ENCODE data around the gene SEC14L6. TPM values are rescaled to one million over a fixed set of nuclear protein-coding genes. Genes with fewer than 3 reads are reported as not detected.

Gene SEC14L6
- total RNA-seq, 2 donors from 2014 or later, result 1.6 to 2.1 TPM

DNA sequence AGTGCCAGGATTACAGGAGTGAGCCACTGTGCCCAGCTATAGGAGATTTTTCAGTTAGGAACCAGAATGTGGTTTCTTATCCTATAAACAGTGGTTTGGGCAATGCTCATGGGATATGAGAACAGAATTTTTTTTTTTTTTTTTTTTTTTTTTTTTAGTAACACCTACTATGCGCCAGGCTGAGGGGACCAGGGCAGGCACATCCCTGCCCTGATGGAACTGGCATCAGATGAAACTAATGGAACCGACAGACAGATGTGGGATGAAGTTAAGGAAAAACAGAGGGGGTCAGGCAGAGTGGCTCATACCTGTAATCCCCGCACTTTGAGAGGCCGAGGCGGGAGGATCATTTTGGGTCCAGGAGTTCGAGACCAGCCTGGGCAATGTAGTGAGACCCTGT is 45.9 kb downstream of the SEC14L6 start:
- Mint-ChIP-seq H3K4me3 (no peak overlapping the region), H3K27ac (no peak overlapping the region), H3K27me3 (ENCODE audit: insufficient read depth) (peaks cover 21% of the 10 kb centered on the region), H3K9me3 (no peaks in the 10 kb centered on the region), H3K4me1 (no peaks in the 10 kb centered on the region), H3K36me3 (ENCODE audit: low read depth) (no peaks in the 10 kb centered on the region)
- H3K27me3 ChIP-seq (ENCODE audit: control insufficient read depth, insufficient read depth, low read length, poor library complexity, severe bottlenecking), result no peaks in the 10 kb centered on the region
- no peaks in the 10 kb centered on the region for H3K9me3 ChIP-seq (ENCODE audit: control insufficient read depth, low read length)
- H3K4me3 ChIP-seq (ENCODE audit: low read length), result no peak overlapping the region
- H3K36me3 ChIP-seq (ENCODE audit: control insufficient read depth, insufficient read depth, low read length), result no peaks in the 10 kb centered on the region
- WGBS, 2 experiments (ENCODE audit: insufficient coverage in 1 of 2, insufficient read length in 1 of 2), result 83 to 97% methylated on average over 1 to 5 of the region's 6 CpGs
- H3K4me1 ChIP-seq (ENCODE audit: control insufficient read depth, insufficient read depth, low read length), result no peaks in the 10 kb centered on the region
- TF ChIP-seq, protein P1, sequence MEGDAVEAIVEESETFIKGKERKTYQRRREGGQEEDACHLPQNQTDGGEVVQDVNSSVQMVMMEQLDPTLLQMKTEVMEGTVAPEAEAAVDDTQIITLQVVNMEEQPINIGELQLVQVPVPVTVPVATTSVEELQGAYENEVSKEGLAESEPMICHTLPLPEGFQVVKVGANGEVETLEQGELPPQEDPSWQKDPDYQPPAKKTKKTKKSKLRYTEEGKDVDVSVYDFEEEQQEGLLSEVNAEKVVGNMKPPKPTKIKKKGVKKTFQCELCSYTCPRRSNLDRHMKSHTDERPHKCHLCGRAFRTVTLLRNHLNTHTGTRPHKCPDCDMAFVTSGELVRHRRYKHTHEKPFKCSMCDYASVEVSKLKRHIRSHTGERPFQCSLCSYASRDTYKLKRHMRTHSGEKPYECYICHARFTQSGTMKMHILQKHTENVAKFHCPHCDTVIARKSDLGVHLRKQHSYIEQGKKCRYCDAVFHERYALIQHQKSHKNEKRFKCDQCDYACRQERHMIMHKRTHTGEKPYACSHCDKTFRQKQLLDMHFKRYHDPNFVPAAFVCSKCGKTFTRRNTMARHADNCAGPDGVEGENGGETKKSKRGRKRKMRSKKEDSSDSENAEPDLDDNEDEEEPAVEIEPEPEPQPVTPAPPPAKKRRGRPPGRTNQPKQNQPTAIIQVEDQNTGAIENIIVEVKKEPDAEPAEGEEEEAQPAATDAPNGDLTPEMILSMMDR (conservative IDR thresholded peaks at IDR 0.05), result no peak
- no peak for DNase-seq
- no peak overlapping the region for H3K9ac ChIP-seq (ENCODE audit: extremely low read depth, low read length, poor library complexity, severe bottlenecking)
- no peak overlapping the region for H3K27ac ChIP-seq (ENCODE audit: low read depth, low read length)

DNA sequence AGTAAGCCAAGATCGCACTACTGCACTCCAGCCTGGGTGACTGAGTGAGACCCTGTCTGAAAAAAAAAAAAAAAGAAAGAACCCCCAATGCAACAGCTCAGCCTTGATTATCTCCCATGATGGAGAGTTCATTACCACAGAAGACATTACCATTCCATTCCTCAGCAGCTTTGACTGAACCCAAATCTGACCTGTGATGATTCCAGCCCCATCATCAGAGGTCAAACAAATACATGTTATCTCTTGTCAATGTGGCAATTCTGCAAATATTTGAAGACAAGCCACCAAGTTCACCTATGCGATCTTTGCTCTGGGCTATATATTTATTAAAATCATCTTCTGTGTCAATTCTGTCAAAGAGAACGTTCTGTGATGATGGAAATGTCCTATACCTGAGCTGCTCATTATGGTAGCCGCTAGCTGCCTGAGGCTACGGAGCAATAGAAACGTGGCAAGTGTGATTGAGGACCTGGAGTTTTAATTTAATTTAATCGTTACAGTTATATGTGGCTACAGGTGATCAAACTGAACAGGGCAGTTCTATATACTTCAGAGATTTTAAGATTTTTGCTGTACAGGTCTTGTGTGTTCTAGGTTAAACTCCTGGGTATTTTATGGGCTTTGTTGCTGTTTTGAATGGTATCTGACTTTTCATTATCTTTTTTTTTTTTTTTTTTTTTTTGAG is 48.9 kb downstream of the SEC14L6 start:
- H3K9ac ChIP-seq (ENCODE audit: extremely low read depth, low read length, poor library complexity, severe bottlenecking), result no peak overlapping the region
- H3K9me3 ChIP-seq (ENCODE audit: control insufficient read depth, low read length), result no peaks in the 10 kb centered on the region
- Mint-ChIP-seq H3K9me3 (no peaks in the 10 kb centered on the region), H3K4me1 (no peaks in the 10 kb centered on the region), H3K27ac (no peak overlapping the region), H3K36me3 (ENCODE audit: low read depth) (no peaks in the 10 kb centered on the region), H3K27me3 (ENCODE audit: insufficient read depth) (peaks cover 6% of the 10 kb centered on the region), H3K4me3 (no peak overlapping the region)
- no peak overlapping the region for H3K27ac ChIP-seq (ENCODE audit: low read depth, low read length)
- TF ChIP-seq, protein P1 (conservative IDR thresholded peaks at IDR 0.05), result no peak
- DNase-seq, result no peak
- no peaks in the 10 kb centered on the region for H3K4me1 ChIP-seq (ENCODE audit: control insufficient read depth, insufficient read depth, low read length)
- H3K36me3 ChIP-seq (ENCODE audit: control insufficient read depth, insufficient read depth, low read length), result no peaks in the 10 kb centered on the region
- no peak overlapping the region for H3K4me3 ChIP-seq (ENCODE audit: low read length)
- H3K27me3 ChIP-seq (ENCODE audit: control insufficient read depth, insufficient read depth, low read length, poor library complexity, severe bottlenecking), result no peaks in the 10 kb centered on the region
- WGBS, 2 experiments (ENCODE audit: insufficient coverage in 1 of 2, insufficient read length in 1 of 2), result 93 to 100% methylated on average over 4 to 7 of the region's 7 CpGs

DNA sequence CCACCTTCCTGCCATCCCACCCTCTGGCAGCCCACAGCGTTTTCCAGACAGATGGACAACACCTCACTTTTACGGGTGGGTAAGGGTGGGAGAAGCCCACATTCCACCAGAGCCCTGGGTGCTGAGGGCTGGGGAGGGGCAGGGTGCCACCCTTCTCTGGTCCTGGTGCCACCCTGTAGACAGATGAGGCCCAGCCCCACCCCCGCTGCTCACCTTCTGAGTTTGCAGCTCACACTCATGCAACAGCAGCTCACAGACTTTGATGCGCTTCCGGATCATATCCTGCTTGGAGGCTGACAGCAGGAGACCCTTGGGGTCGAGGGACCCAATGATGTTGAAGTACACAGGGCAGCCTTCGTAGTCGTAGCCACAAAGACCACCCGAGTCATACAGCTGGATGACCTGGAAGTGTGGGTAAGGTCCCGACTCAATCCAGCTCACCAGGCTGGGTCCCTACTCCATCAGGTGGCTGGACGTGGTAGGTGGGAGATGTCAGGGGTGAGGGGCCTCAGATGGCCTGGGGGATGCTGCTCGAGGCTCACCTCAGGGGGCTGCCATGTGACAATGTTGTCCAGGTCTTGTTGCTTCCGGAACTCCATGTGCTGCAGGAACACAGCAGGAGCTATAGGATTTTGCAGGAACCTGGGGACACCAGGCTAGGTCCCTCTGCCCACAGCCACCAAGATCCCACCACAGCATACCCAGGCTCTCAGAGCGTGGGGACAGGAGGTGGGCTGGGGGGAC is 51.3 kb downstream of the SEC14L6 start:
- Histone ChIP-seq H3K27me3 (ENCODE audit: control insufficient read depth, insufficient read depth, low read length, poor library complexity, severe bottlenecking) (no peaks in the 10 kb centered on the region), H3K9me3 (ENCODE audit: control insufficient read depth, low read length) (no peaks in the 10 kb centered on the region), H3K27ac (ENCODE audit: low read depth, low read length) (no peak overlapping the region), H3K4me3 (ENCODE audit: low read length) (no peak overlapping the region), H3K36me3 (ENCODE audit: control insufficient read depth, insufficient read depth, low read length) (no peaks in the 10 kb centered on the region), H3K4me1 (ENCODE audit: control insufficient read depth, insufficient read depth, low read length) (no peaks in the 10 kb centered on the region), H3K9ac (ENCODE audit: extremely low read depth, low read length, poor library complexity, severe bottlenecking) (no peak overlapping the region)
- TF ChIP-seq, protein P1 (conservative IDR thresholded peaks at IDR 0.05), result no peak
- Mint-ChIP-seq H3K27me3 (ENCODE audit: insufficient read depth) (peaks cover 6% of the 10 kb centered on the region), H3K36me3 (ENCODE audit: low read depth) (no peaks in the 10 kb centered on the region), H3K4me1 (no peaks in the 10 kb centered on the region), H3K9me3 (no peaks in the 10 kb centered on the region), H3K4me3 (no peak overlapping the region), H3K27ac (no peak overlapping the region)
- 83 to 84% methylated on average over 11 to 14 of the region's 14 CpGs for WGBS, 2 experiments (ENCODE audit: insufficient coverage in 1 of 2, insufficient read length in 1 of 2)
- no peak for DNase-seq
